ENCODE results near the gene CAMTA1.

CAMTA1 gene

GRCh38 chr1:6941786-6942185 lies 156.5 kb downstream of the CAMTA1 start:
- POLR2A ChIA-PET, result no interaction called here

More at GRCh38 chr1:6941786-6942185, 156.5 kb downstream of the CAMTA1 start:
- TF ChIP-seq ZNF837 (tag by site-specific recombination; IDR thresholded peaks at IDR 0.05) (no peak), ZNF280C (tag by site-specific recombination; IDR thresholded peaks at IDR 0.05) (no peak), ZNF449 (tag by site-specific recombination; IDR thresholded peaks at IDR 0.05) (no peak), ZNF146 (tag by site-specific recombination; IDR thresholded peaks at IDR 0.05) (no peak), ZNF555 (tag by site-specific recombination; conservative IDR thresholded peaks at IDR 0.05) (no peak), ZFP69B (tag by site-specific recombination; IDR thresholded peaks at IDR 0.05) (no peak), CTCF (tag by site-specific recombination; IDR thresholded peaks at IDR 0.05) (no peak), ZNF157 (tag by site-specific recombination; IDR thresholded peaks at IDR 0.05) (no peak), ZBTB6 (tag by site-specific recombination; IDR thresholded peaks at IDR 0.05) (no peak), PRDM1 (tag by site-specific recombination; IDR thresholded peaks at IDR 0.05) (no peak), ZBTB21 (tag by site-specific recombination; IDR thresholded peaks at IDR 0.05) (no peak), BCL6B (tag by site-specific recombination; IDR thresholded peaks at IDR 0.05) (no peak), ZNF677 (tag by site-specific recombination; IDR thresholded peaks at IDR 0.05) (no peak), SCRT1 (tag by site-specific recombination; IDR thresholded peaks at IDR 0.05; ENCODE audit: borderline replicate concordance) (no peak), ZNF639 (tag by site-specific recombination; IDR thresholded peaks at IDR 0.05) (no peak), BCL11B (tag by site-specific recombination; IDR thresholded peaks at IDR 0.05; ENCODE audit: low read depth) (no peak)
- Histone ChIP-seq H3K9me3 (ENCODE audit: control insufficient read depth, insufficient read depth, low read depth, low read length) (no peaks in the 10 kb centered on the region), H3K4me3 (ENCODE audit: low read depth, low read length) (no peak overlapping the region), H3K36me3 (ENCODE audit: control insufficient read depth in 2 of 2, insufficient read depth in 1 of 2, low read length in 2 of 2) (no peaks in the 10 kb centered on the region), H3K27ac (ENCODE audit: extremely low read depth, low read depth, low read length) (no peak overlapping the region), H3K4me1 (ENCODE audit: control insufficient read depth, insufficient read depth, low read length) (no peaks in the 10 kb centered on the region)
- CTCF ChIA-PET, result no interaction called here

Measured in HEK293 (cell line).